PFSK-1 (cell line): Measurements from ENCODE around the gene C2CD5.

Source experiments
- POLR2AphosphoS5 ChIP-seq: IDR thresholded peaks from 2 replicates; pipeline ENCODE4 v1.6.1; 2012; ENCODE audit warnings: low read depth, mild to moderate bottlenecking, control low read depth, low read length, moderate library complexity
- SIN3A ChIP-seq: IDR thresholded peaks from 2 replicates; pipeline ENCODE4 v1.6.1; 2012; ENCODE audit warnings: mild to moderate bottlenecking, low read length, moderate library complexity, borderline replicate concordance; ENCODE audit not compliant: insufficient read depth
- TAF1 ChIP-seq: IDR thresholded peaks from 2 replicates; pipeline ENCODE4 v1.6.1; 2012; ENCODE audit warnings: low read length, control low read depth, borderline replicate concordance; ENCODE audit not compliant: insufficient read depth
- TF ChIP-seq, protein P1 (sequence below), 2 experiments: IDR thresholded peaks; 2 replicates each; pipeline versions ENCODE4 v1.6.1 to v1.8.0; 2011 to 2012; ENCODE audit warnings: low read depth in 2 of 2, low read length in 2 of 2, control low read depth in 1 of 2, inconsistent platforms in 1 of 2, mild to moderate bottlenecking in 1 of 2, moderate library complexity in 1 of 2; ENCODE audit not compliant: insufficient read depth in 1 of 2

DNA sequence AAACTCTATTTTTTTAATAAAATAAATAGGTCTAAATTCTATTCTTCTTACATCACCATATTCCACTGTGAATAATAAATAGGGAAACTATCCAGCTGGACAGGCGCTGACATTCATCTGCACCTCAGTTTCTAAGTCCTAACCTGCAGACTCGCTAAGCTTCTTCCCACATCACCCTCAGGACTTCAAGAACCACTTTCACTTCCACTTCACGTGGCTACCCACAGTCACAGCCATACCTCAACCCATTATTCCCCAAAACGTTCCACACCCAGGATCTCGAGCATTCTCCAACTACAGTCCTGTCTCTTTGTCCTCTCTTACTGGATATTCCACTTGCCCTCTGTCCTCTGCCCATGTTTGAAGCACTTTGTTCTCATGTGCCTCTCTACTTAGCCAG lies 71.1 kb downstream of the C2CD5 start:
- no peak for TF ChIP-seq POLR2AphosphoS5
- no peak for TF ChIP-seq SIN3A
- TF ChIP-seq TAF1: no peak
- TF ChIP-seq, protein P1, sequence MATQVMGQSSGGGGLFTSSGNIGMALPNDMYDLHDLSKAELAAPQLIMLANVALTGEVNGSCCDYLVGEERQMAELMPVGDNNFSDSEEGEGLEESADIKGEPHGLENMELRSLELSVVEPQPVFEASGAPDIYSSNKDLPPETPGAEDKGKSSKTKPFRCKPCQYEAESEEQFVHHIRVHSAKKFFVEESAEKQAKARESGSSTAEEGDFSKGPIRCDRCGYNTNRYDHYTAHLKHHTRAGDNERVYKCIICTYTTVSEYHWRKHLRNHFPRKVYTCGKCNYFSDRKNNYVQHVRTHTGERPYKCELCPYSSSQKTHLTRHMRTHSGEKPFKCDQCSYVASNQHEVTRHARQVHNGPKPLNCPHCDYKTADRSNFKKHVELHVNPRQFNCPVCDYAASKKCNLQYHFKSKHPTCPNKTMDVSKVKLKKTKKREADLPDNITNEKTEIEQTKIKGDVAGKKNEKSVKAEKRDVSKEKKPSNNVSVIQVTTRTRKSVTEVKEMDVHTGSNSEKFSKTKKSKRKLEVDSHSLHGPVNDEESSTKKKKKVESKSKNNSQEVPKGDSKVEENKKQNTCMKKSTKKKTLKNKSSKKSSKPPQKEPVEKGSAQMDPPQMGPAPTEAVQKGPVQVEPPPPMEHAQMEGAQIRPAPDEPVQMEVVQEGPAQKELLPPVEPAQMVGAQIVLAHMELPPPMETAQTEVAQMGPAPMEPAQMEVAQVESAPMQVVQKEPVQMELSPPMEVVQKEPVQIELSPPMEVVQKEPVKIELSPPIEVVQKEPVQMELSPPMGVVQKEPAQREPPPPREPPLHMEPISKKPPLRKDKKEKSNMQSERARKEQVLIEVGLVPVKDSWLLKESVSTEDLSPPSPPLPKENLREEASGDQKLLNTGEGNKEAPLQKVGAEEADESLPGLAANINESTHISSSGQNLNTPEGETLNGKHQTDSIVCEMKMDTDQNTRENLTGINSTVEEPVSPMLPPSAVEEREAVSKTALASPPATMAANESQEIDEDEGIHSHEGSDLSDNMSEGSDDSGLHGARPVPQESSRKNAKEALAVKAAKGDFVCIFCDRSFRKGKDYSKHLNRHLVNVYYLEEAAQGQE (IDR thresholded peaks at IDR 0.05; ENCODE audit: insufficient read depth in 1 of 2, low read depth in 2 of 2, low read length in 2 of 2): no peak
